Transverse colon (tissue), 4 donors: Measurements from ENCODE around the gene ZNF804B. TPM values are rescaled to one million over a fixed set of nuclear protein-coding genes. Genes with fewer than 3 reads are reported as not detected.

ENCODE experiments used
- DNase-seq: peaks from one replicate; pipeline ENCODE4 v3.0.0-alpha.2; 2019
- H3K27ac ChIP-seq, 4 donors: fragments of 200-600 bp; sonication (generic); 2 replicates each; pipeline ENCODE4 v1.5.1; 2016 to 2018; ENCODE audit warnings: inconsistent platforms in 4 of 4
- H3K27me3 ChIP-seq: fragments of 200-600 bp; sonication (generic); 2 replicates; pipeline ENCODE4 v1.5.1; 2017; ENCODE audit warnings: inconsistent platforms
- H3K36me3 ChIP-seq, 4 donors: fragments of 200-600 bp; sonication (generic); 2 replicates each; pipeline ENCODE4 v1.5.1; 2017 to 2019; ENCODE audit warnings: inconsistent platforms in 4 of 4
- H3K4me1 ChIP-seq, 4 donors: fragments of 200-600 bp; sonication (generic); 2 replicates each; pipeline ENCODE4 v1.5.1; 2017 to 2020; ENCODE audit warnings: inconsistent platforms in 4 of 4
- H3K4me3 ChIP-seq, 4 donors: fragments of 200-600 bp; sonication (generic); 1 replicate in 1 of 4; 2 replicates in 3 of 4; pipeline versions ENCODE4 v1.5.1 to v1.6.1; 2017 to 2019; ENCODE audit warnings: inconsistent platforms in 4 of 4
- H3K9me3 ChIP-seq, 2 donors: fragments of 200-600 bp; sonication (generic); 2 replicates each; pipeline ENCODE4 v1.5.1; 2017 to 2019; ENCODE audit warnings: inconsistent platforms in 2 of 2
- EP300 ChIP-seq: sonication (generic); formaldehyde crosslinking; IDR thresholded peaks from one replicate; pipeline ENCODE4 v1.6.1; 2017; ENCODE audit warnings: antibody characterized with exemption, low read depth
- POLR2A ChIP-seq: fragments of 450-650 bp; IDR thresholded peaks from one replicate; pipeline ENCODE4 v1.6.1; 2016; ENCODE audit warnings: antibody characterized with exemption, mild to moderate bottlenecking, moderate library complexity
- POLR2AphosphoS5 ChIP-seq, 3 donors: sonication (generic); formaldehyde crosslinking; IDR thresholded peaks; one replicate each; pipeline ENCODE4 v1.6.1; 2016; ENCODE audit warnings: antibody characterized with exemption in 3 of 3
- WGBS, 2 donors: methylation state at CpG; one replicate each; pipeline ENCODE4 v1.1.5; 2018; ENCODE audit warnings: low coverage in 1 of 2; 5-methylcytosine and 5-hydroxymethylcytosine counted together
- in situ Hi-C, 4 donors: fragments of 200-750 bp; cut with MboI; loops; one replicate each; pipeline versions ENCODE4 v1.15.0 to v1.15.1; 2017; ENCODE audit warnings: low sequenced_read_pairs in 3 of 4, low pct_ligation_motif_present in 1 of 4, low pct_unique_long_range_greater_than_20kb in 1 of 4
- intact Hi-C: fragments of 100-400 bp; cut with DNase I; formaldehyde crosslinking; loops from one replicate; pipeline ENCODE4 v1.15.1; 2023; ENCODE audit warnings: low total_unique reads
- total RNA-seq, 4 donors: library from RNA; depleted of rRNA; stranded (reverse); fragments of >200 nt; gene quantifications; one replicate each; pipeline ENCODE4 v1.1.0, GENCODE V29; 2016
- TF ChIP-seq, protein P1 (sequence below), 5 experiments: fragments of 200-600 bp in 3 of 5; fragments of 450-650 bp in 2 of 5; sonication (generic) in 3 of 5; IDR thresholded peaks; 1 replicate in 2 of 5; 2 replicates in 3 of 5; pipeline ENCODE4 v1.5.1; 2016 to 2017; ENCODE audit warnings: antibody characterized with exemption in 5 of 5, inconsistent platforms in 3 of 5, mild to moderate bottlenecking in 2 of 5, moderate library complexity in 1 of 5

ZNF804B gene
- total RNA-seq, 4 donors from 2014 or later = not detected

DNA sequence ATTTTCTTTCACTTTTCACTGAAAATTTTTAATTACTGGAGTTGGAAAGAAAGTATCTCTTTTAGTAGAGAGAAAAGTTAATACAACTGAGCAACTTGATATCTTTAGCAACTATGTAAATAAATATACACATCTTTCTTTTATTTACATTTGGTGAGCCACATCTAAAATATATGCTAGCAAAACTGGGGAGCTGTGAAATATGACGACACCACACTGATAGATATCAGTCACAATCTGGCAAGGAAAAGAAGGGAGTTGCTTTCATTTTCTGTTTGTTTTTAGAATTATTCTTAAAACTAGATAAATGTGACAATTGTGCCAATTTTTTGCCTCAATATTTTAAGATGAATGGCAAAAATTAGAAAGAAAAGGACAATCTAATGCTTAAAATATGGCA, 2.7 kb upstream of the ZNF804B start:
- DNase-seq = no peak
- TF ChIP-seq EP300 (no peak), POLR2A (no peak), POLR2AphosphoS5 (IDR thresholded peaks at IDR 0.05) (no peak)
- TF ChIP-seq, protein P1, sequence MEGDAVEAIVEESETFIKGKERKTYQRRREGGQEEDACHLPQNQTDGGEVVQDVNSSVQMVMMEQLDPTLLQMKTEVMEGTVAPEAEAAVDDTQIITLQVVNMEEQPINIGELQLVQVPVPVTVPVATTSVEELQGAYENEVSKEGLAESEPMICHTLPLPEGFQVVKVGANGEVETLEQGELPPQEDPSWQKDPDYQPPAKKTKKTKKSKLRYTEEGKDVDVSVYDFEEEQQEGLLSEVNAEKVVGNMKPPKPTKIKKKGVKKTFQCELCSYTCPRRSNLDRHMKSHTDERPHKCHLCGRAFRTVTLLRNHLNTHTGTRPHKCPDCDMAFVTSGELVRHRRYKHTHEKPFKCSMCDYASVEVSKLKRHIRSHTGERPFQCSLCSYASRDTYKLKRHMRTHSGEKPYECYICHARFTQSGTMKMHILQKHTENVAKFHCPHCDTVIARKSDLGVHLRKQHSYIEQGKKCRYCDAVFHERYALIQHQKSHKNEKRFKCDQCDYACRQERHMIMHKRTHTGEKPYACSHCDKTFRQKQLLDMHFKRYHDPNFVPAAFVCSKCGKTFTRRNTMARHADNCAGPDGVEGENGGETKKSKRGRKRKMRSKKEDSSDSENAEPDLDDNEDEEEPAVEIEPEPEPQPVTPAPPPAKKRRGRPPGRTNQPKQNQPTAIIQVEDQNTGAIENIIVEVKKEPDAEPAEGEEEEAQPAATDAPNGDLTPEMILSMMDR (IDR thresholded peaks at IDR 0.05) = no peak
- Histone ChIP-seq H3K27ac (no peak overlapping the region), H3K36me3 (peaks cover 0 to 1% (median 0%) of the 10 kb centered on the region in 4 donors), H3K9me3 (no peaks in the 10 kb centered on the region), H3K4me3 (no peak overlapping the region), H3K27me3 (peaks cover 84% of the 10 kb centered on the region), H3K4me1 (peaks cover 0 to 17% (median 10%) of the 10 kb centered on the region in 4 donors)
- 56 to 65% methylated on average over 1 of the region's 1 CpG for WGBS, 2 donors
- in situ Hi-C loops = no loop called here
- intact Hi-C loops = no loop called here

DNA sequence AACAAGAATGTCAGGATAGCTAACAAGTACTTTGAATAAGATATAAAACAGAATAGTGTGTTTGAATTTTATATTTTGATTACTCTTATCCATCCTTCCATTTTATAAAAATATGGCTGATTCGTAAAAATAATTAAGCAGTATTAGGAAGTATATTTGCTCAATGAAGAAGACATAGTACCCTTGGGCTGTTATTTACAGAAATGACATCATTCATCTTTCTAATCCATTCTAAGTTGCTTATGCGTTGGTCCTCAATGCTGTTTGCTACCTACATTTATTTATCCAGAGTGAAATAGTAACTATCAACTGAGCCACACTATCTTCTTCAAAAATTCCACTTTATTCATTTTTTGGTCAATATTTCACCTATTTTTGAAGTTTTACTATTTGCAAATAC, 2.1 kb upstream of the ZNF804B start:
- peaks cover 0 to 1% (median 0%) of the 10 kb centered on the region in 4 donors for H3K36me3 ChIP-seq
- WGBS, 2 donors = 79% methylated on average over 2 of the region's 2 CpGs
- TF ChIP-seq POLR2AphosphoS5 (IDR thresholded peaks at IDR 0.05) (no peak), POLR2A (no peak), EP300 (no peak)
- TF ChIP-seq, protein P1 (IDR thresholded peaks at IDR 0.05) = no peak
- H3K27ac ChIP-seq = no peak overlapping the region
- peaks cover 84% of the 10 kb centered on the region for H3K27me3 ChIP-seq
- DNase-seq = no peak
- H3K4me3 ChIP-seq = no peak overlapping the region
- intact Hi-C loops = no loop called here
- no peaks in the 10 kb centered on the region for H3K9me3 ChIP-seq
- peaks cover 0 to 17% (median 10%) of the 10 kb centered on the region in 4 donors for H3K4me1 ChIP-seq
- in situ Hi-C loops = no loop called here

DNA sequence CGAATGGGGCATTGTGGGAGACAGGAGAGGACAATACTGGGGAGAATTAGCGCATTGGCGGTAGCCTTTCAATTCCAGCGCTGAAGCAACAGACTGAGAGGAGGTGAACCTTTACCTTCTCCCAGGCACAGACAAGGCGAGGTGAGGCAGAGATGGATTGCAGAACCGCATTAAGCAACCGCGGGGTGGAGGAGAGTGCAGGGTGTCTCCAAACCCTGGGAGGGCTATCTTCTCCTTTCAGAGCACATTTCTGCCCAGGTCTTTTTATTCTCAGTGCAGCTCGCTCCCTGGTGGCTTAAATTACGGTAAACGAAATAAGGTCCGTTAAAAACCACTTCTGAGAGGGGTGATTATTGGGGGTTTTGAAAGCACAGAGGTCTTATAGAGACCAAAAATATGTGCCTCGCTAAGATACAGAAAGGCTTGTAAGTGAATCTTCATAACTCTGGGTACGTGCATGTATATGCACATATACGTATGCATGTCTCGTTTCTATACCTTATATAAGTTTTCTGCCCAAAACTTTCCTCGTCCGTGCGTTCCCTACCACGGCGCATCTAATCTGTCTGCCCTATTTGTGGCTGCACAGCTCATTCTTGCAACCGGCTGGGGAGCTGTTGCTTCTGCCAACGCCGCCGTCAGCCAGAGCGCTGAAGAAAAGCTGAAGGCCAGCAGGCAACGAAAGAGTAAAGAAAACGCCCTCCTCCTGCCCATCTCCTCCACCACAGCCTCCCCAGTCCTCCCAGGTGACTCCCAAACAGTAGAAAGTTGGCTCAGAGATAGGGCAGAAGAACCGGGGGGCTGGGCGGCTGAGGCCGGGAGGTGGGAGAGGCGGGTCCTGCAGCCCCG, 895 bp upstream of the ZNF804B start:
- in situ Hi-C loops = no loop called here
- no peak for DNase-seq
- H3K27me3 ChIP-seq = peaks cover 87% of the 10 kb centered on the region

DNA sequence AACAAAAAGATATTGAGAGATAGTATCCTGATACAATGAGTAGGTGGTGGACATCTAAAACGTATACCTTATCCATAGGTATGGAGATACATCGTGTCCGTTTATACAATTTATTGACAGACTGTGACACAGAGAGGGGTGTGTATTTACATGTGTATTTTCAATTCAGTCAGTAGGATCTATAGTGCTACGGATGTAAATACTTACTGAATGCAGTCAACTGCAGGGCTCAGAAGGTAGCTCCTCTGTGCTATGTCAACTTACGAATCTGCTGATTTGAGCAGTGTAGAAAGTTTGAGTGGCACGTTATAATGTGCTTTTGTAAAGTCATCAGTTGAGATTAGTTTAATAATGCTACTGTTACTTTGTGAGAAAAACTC, 626 bp downstream of the ZNF804B start:
- in situ Hi-C loops = no loop called here
- no peak overlapping the region for H3K4me3 ChIP-seq

More for the DNA sequence above, 895 bp upstream of the ZNF804B start:
- H3K27ac ChIP-seq = no peak overlapping the region
- intact Hi-C loops = no loop called here
- H3K4me1 ChIP-seq = peaks cover 0 to 17% (median 10%) of the 10 kb centered on the region in 4 donors
- H3K4me3 ChIP-seq = peak overlapping the region in 3 of 4 donors; percentile 8 to 33 (median 22)
- peaks cover 0 to 1% (median 0%) of the 10 kb centered on the region in 4 donors for H3K36me3 ChIP-seq
- 8 to 17% methylated on average over 16 to 33 of the region's 33 CpGs for WGBS, 2 donors
- TF ChIP-seq EP300 (no peak), POLR2A (no peak), POLR2AphosphoS5 (IDR thresholded peaks at IDR 0.05) (no peak)
- TF ChIP-seq, protein P1 (IDR thresholded peaks at IDR 0.05) = no peak
- no peaks in the 10 kb centered on the region for H3K9me3 ChIP-seq

More for the DNA sequence above, 626 bp downstream of the ZNF804B start:
- WGBS, 2 donors = 23 to 29% methylated on average over 6 of the region's 6 CpGs
- Histone ChIP-seq H3K27ac (no peak overlapping the region), H3K27me3 (peaks cover 82% of the 10 kb centered on the region), H3K4me1 (peaks cover 0 to 17% (median 10%) of the 10 kb centered on the region in 4 donors), H3K9me3 (no peaks in the 10 kb centered on the region), H3K36me3 (peaks cover 0 to 1% (median 0%) of the 10 kb centered on the region in 4 donors)
- TF ChIP-seq, protein P1 (IDR thresholded peaks at IDR 0.05) = no peak
- TF ChIP-seq POLR2A = no peak
- TF ChIP-seq POLR2AphosphoS5 (IDR thresholded peaks at IDR 0.05) = no peak
- no peak for TF ChIP-seq EP300
- intact Hi-C loops = no loop called here
- no peak for DNase-seq
